ENCODE data around the gene CCSER2. TPM values are rescaled to one million over a fixed set of nuclear protein-coding genes. Genes with fewer than 3 reads are reported as not detected.

The CCSER2 gene
- total and polyA plus RNA-seq, 2 donors (not counting 1 experiment from before 2014, with no cell fraction given) = 6.0 to 45.9 TPM

DNA sequence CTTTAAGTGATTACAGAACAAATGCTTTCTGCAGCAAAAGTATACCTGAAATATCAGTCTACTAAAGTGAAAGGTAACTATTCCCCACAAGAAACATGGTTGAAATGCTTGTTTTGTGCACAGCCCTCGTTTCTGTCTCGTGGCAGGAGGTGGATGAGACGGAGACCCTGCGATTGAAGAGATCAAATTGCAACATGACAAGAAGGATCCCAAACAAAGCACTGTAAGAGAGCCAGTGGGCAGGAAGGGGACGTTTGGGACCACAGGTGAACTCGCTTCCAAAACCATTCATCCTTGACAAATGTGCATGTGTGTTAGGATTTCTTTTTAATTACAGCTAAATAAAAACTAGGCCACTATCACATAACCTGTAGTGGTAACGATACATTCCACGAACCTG, 192.6 kb downstream of the CCSER2 start:
- ATAC-seq (ENCODE audit: low read depth) (no peak), DNase-seq (no peak)
- Histone ChIP-seq H2AFZ (ENCODE audit: insufficient read depth, low read depth, low read length, poor library complexity, severe bottlenecking) (no peak overlapping the region), H3K4me3 (ENCODE audit: control extremely low read depth in 1 of 5, extremely low read depth in 1 of 5, insufficient read depth in 1 of 5, low read depth in 2 of 5, low read length in 4 of 5) (no peak overlapping the region), H3K27ac (ENCODE audit: low read length in 2 of 2) (no peak overlapping the region), H3K36me3 (replicated peaks in 1 of 2; ENCODE audit: control extremely low read depth in 1 of 2, control insufficient read depth in 1 of 2, extremely low read depth in 1 of 2, insufficient read depth in 2 of 2, low read length in 1 of 2) (no peaks in the 10 kb centered on the region), H3K79me2 (ENCODE audit: control insufficient read depth, insufficient read depth, low read length) (no peaks in the 10 kb centered on the region), H3K9me3 (ENCODE audit: control extremely low read depth in 1 of 3, control insufficient read depth in 2 of 3, insufficient read depth in 1 of 3, low read length in 2 of 3) (peaks cover 0 to 9% (median 0%) of the 10 kb centered on the region in 3 donors), H4K20me1 (ENCODE audit: control insufficient read depth, insufficient read depth, low read length, poor library complexity, severe bottlenecking) (no peaks in the 10 kb centered on the region), H3K27me3 (replicated peaks in 1 of 4; ENCODE audit: control extremely low read depth in 1 of 4, control insufficient read depth in 3 of 4, insufficient read depth in 4 of 4, low read length in 3 of 4) (no peaks in the 10 kb centered on the region), H3K9ac (ENCODE audit: low read length) (no peak overlapping the region), H3K4me2 (replicated peaks; ENCODE audit: low read depth, low read length, poor library complexity, severe bottlenecking) (no peak overlapping the region), H3K4me1 (ENCODE audit: control insufficient read depth in 2 of 2, insufficient read depth in 2 of 2, low read length in 2 of 2) (no peaks in the 10 kb centered on the region)
- Mint-ChIP-seq H3K27ac (no peak overlapping the region), H3K9me3 (ENCODE audit: insufficient read depth) (peaks cover 3% of the 10 kb centered on the region), H3K27me3 (no peaks in the 10 kb centered on the region), H3K4me3 (no peak overlapping the region), H3K4me1 (no peaks in the 10 kb centered on the region)
- POLR2A ChIA-PET = no interaction called here
- TF ChIP-seq, protein P1, sequence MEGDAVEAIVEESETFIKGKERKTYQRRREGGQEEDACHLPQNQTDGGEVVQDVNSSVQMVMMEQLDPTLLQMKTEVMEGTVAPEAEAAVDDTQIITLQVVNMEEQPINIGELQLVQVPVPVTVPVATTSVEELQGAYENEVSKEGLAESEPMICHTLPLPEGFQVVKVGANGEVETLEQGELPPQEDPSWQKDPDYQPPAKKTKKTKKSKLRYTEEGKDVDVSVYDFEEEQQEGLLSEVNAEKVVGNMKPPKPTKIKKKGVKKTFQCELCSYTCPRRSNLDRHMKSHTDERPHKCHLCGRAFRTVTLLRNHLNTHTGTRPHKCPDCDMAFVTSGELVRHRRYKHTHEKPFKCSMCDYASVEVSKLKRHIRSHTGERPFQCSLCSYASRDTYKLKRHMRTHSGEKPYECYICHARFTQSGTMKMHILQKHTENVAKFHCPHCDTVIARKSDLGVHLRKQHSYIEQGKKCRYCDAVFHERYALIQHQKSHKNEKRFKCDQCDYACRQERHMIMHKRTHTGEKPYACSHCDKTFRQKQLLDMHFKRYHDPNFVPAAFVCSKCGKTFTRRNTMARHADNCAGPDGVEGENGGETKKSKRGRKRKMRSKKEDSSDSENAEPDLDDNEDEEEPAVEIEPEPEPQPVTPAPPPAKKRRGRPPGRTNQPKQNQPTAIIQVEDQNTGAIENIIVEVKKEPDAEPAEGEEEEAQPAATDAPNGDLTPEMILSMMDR (IDR thresholded peaks at IDR 0.05) = no peak
- TF ChIP-seq EZH2 (IDR thresholded peaks at IDR 0.05; ENCODE audit: borderline replicate concordance, insufficient read depth, low read depth, low read length, poor library complexity, severe bottlenecking) = no peak
- intact Hi-C loops (cut with micrococcal nuclease) = no loop called here
- WGBS (ENCODE audit: insufficient coverage) = 88% methylated on average over 4 of the region's 8 CpGs
- CTCF ChIA-PET = interaction anchor here (0.6 kb wide), 1 partner anchor 169 kb away, joined by 3 read pairs; no protein-coding TSS in a partner anchor

DNA sequence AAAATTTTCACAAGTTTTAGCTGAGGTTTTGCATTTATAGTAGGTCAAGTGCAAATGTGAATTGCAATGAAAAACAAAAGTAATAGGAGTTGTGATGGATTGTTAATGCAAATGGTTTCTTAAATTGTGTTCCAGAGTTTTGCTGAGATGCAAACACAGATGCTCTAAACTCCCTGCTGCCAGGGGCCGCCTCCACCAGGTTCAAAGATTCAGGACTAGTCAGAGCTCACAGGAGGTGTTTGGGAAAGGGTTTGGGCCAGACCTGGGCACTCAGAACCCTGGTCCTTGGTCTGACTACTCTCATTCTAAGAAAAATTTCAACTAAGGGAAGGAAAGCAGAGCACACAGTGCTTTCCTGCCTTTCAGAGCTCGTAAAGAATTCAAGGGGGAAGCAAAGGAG, 193.1 kb downstream of the CCSER2 start:
- H3K27me3 Mint-ChIP-seq = no peaks in the 10 kb centered on the region
- H3K4me3 Mint-ChIP-seq = no peak overlapping the region

More for the DNA sequence above, 193.1 kb downstream of the CCSER2 start:
- intact Hi-C loops (cut with micrococcal nuclease) = no loop called here
- H3K27ac ChIP-seq (ENCODE audit: low read length in 2 of 2) = no peak overlapping the region
- TF ChIP-seq, protein P1 (IDR thresholded peaks at IDR 0.05) = no peak
- no peak for TF ChIP-seq EZH2 (IDR thresholded peaks at IDR 0.05; ENCODE audit: borderline replicate concordance, insufficient read depth, low read depth, low read length, poor library complexity, severe bottlenecking)
- POLR2A ChIA-PET = no interaction called here
- H3K27me3 ChIP-seq (replicated peaks in 1 of 4; ENCODE audit: control extremely low read depth in 1 of 4, control insufficient read depth in 3 of 4, insufficient read depth in 4 of 4, low read length in 3 of 4) = no peaks in the 10 kb centered on the region
- peaks cover 0 to 10% (median 0%) of the 10 kb centered on the region in 3 donors for H3K9me3 ChIP-seq (ENCODE audit: control extremely low read depth in 1 of 3, control insufficient read depth in 2 of 3, insufficient read depth in 1 of 3, low read length in 2 of 3)
- H3K4me3 ChIP-seq (ENCODE audit: control extremely low read depth in 1 of 5, extremely low read depth in 1 of 5, insufficient read depth in 1 of 5, low read depth in 2 of 5, low read length in 4 of 5) = no peak overlapping the region
- ATAC-seq (ENCODE audit: low read depth) (no peak), DNase-seq (no peak)
- no peaks in the 10 kb centered on the region for H3K79me2 ChIP-seq (ENCODE audit: control insufficient read depth, insufficient read depth, low read length)
- no peaks in the 10 kb centered on the region for H4K20me1 ChIP-seq (ENCODE audit: control insufficient read depth, insufficient read depth, low read length, poor library complexity, severe bottlenecking)
- Mint-ChIP-seq H3K27ac (no peak overlapping the region), H3K4me1 (no peaks in the 10 kb centered on the region), H3K9me3 (ENCODE audit: insufficient read depth) (peaks cover 3% of the 10 kb centered on the region)
- H3K4me2 ChIP-seq (replicated peaks; ENCODE audit: low read depth, low read length, poor library complexity, severe bottlenecking) = no peak overlapping the region
- CTCF ChIA-PET = interaction anchor here (0.6 kb wide), 1 partner anchor 169 kb away, joined by 3 read pairs; no protein-coding TSS in a partner anchor
- no peak overlapping the region for H2AFZ ChIP-seq (ENCODE audit: insufficient read depth, low read depth, low read length, poor library complexity, severe bottlenecking)
- H3K9ac ChIP-seq (ENCODE audit: low read length) = no peak overlapping the region
- WGBS (ENCODE audit: insufficient coverage) = 100% methylated on average over 1 of the region's 2 CpGs
- no peaks in the 10 kb centered on the region for H3K36me3 ChIP-seq (replicated peaks in 1 of 2; ENCODE audit: control extremely low read depth in 1 of 2, control insufficient read depth in 1 of 2, extremely low read depth in 1 of 2, insufficient read depth in 2 of 2, low read length in 1 of 2)
- H3K4me1 ChIP-seq (ENCODE audit: control insufficient read depth in 2 of 2, insufficient read depth in 2 of 2, low read length in 2 of 2) = no peaks in the 10 kb centered on the region
